H1 (cell line): Measurements from ENCODE around the gene THBD. TPM values are rescaled to one million over a fixed set of nuclear protein-coding genes. Genes with fewer than 3 reads are reported as not detected.

Source experiments
- CTCF ChIA-PET: fragments of 300-600 bp; sonication (Branson Sonifier 250); formaldehyde crosslinking; loops from one replicate; lab custom pipeline; 2021; ENCODE audit not compliant: partially characterized antibody; lab: Charles Lee
- POLR2A ChIA-PET: fragments of 300-600 bp; sonication (Branson Sonifier 250); formaldehyde crosslinking; loops from one replicate; lab custom pipeline; 2021; ENCODE audit warnings: inconsistent platforms; ENCODE audit not compliant: partially characterized antibody; lab: Charles Lee
- DNase-seq, 2 experiments: peaks; one replicate each; pipeline versions ENCODE4 v3.0.0 to v3.0.0-alpha.2; 2010 to 2022; ENCODE audit warnings: low spot score in 2 of 2, low read depth in 1 of 2, mixed read lengths in 1 of 2
- FAIRE-seq: peaks from 2 replicates; lab custom pipeline; 2011; peaks lifted over from hg19 to GRCh38; lab: Jason Lieb, UNC
- H2AFZ ChIP-seq: 2 replicates; pipeline ENCODE4 v1.8.1; 2012; ENCODE audit warnings: low read length, inconsistent platforms
- H2AK5ac ChIP-seq: 2 replicates; pipeline ENCODE4 v1.6.1; 2013; ENCODE audit warnings: low read depth, low read length
- H2BK120ac ChIP-seq: replicated peaks from 2 replicates; pipeline ENCODE3; 2013; ENCODE audit warnings: low read depth, low read length, inconsistent platforms
- H2BK12ac ChIP-seq: 2 replicates; pipeline ENCODE4 v1.6.1; 2013; ENCODE audit warnings: low read depth, low read length
- H2BK15ac ChIP-seq: 2 replicates; pipeline ENCODE4 v1.6.1; 2013; ENCODE audit warnings: low read length
- H2BK20ac ChIP-seq: 2 replicates; pipeline ENCODE4 v1.6.1; 2013; ENCODE audit warnings: low read length
- H2BK5ac ChIP-seq: 2 replicates; pipeline ENCODE4 v1.6.1; 2013; ENCODE audit warnings: low read depth, low read length
- H3K14ac ChIP-seq: 2 replicates; pipeline ENCODE4 v1.6.1; 2013; ENCODE audit warnings: inconsistent platforms; ENCODE audit not compliant: insufficient read length
- H3K18ac ChIP-seq: 2 replicates; pipeline ENCODE4 v1.6.1; 2013; ENCODE audit warnings: low read length; ENCODE audit errors: extremely low read depth
- H3K23ac ChIP-seq: 2 replicates; pipeline ENCODE4 v1.6.1; 2013; ENCODE audit warnings: inconsistent platforms; ENCODE audit not compliant: insufficient read length
- H3K23me2 ChIP-seq: 2 replicates; pipeline ENCODE4 v1.6.1; 2013; ENCODE audit warnings: low read depth, low read length
- H3K27ac ChIP-seq: 2 replicates; pipeline ENCODE4 v1.6.1; 2011; ENCODE audit warnings: low read depth, low read length, inconsistent platforms
- H3K27me3 ChIP-seq, 4 experiments: replicated peaks in 1 of 4; 1 replicate in 1 of 4; 2 replicates in 3 of 4; pipeline versions ENCODE4 v1.6.1 to v1.8.1; 2011 to 2013; ENCODE audit warnings: low read length in 3 of 4, mild to moderate bottlenecking in 3 of 4, inconsistent platforms in 2 of 4, mixed read lengths in 2 of 4, moderate library complexity in 1 of 4; ENCODE audit not compliant: control insufficient read depth in 3 of 4, insufficient read depth in 3 of 4; ENCODE audit errors: extremely low read depth in 1 of 4
- H3K36me3 ChIP-seq, 4 experiments: 2 replicates each; pipeline versions ENCODE4 v1.6.1 to v1.8.1; 2011 to 2013; ENCODE audit warnings: mild to moderate bottlenecking in 4 of 4, low read length in 3 of 4, moderate library complexity in 2 of 4, control low read depth in 1 of 4, inconsistent platforms in 1 of 4; ENCODE audit not compliant: insufficient read depth in 4 of 4, control insufficient read depth in 2 of 4
- H3K4ac ChIP-seq: replicated peaks from 2 replicates; pipeline ENCODE3; 2013; ENCODE audit warnings: low read length, low read depth, mixed read lengths, inconsistent platforms; ENCODE audit not compliant: insufficient read length
- H3K4me1 ChIP-seq, 4 experiments: replicated peaks in 1 of 4; 1 replicate in 1 of 4; 2 replicates in 3 of 4; pipeline versions ENCODE4 v1.6.1 to v1.8.1; 2011 to 2013; ENCODE audit warnings: low read length in 3 of 4, inconsistent platforms in 2 of 4, mixed read lengths in 1 of 4; ENCODE audit not compliant: insufficient read depth in 4 of 4, control insufficient read depth in 3 of 4
- H3K4me2 ChIP-seq, 2 experiments: 2 replicates each; pipeline versions ENCODE4 v1.6.1 to v1.8.1; 2011 to 2013; ENCODE audit warnings: low read depth in 2 of 2, low read length in 2 of 2, control low read depth in 1 of 2, inconsistent platforms in 1 of 2, mild to moderate bottlenecking in 1 of 2; ENCODE audit not compliant: insufficient read depth in 1 of 2
- H3K4me3 ChIP-seq, 4 experiments: fragments of 200-600, 300-600 bp in 1 of 4; sonication (generic), shearing (Covaris generic), sonication (Bioruptor Twin) in 1 of 4; 2 replicates each; pipeline versions ENCODE4 v1.5.1 to v1.8.1; 2011 to 2016; ENCODE audit warnings: low read length in 4 of 4, low read depth in 3 of 4, control low read depth in 2 of 4, inconsistent platforms in 2 of 4, mild to moderate bottlenecking in 2 of 4, mixed read lengths in 1 of 4, moderate library complexity in 1 of 4; ENCODE audit not compliant: insufficient read depth in 2 of 4; ENCODE audit errors: extremely low read depth in 1 of 4
- H3K56ac ChIP-seq: replicated peaks from 2 replicates; pipeline ENCODE3; 2013; ENCODE audit warnings: low read depth, mild to moderate bottlenecking, mixed read lengths, low read length, inconsistent platforms; ENCODE audit not compliant: insufficient read length
- H3K79me1 ChIP-seq: 2 replicates; pipeline ENCODE4 v1.6.1; 2013; ENCODE audit warnings: low read depth, low read length, control low read depth
- H3K79me2 ChIP-seq, 2 experiments: 2 replicates each; pipeline versions ENCODE4 v1.6.1 to v1.8.1; 2012 to 2013; ENCODE audit warnings: low read length in 2 of 2, mild to moderate bottlenecking in 2 of 2, inconsistent platforms in 1 of 2; ENCODE audit not compliant: insufficient read depth in 2 of 2, control insufficient read depth in 1 of 2
- H3K9ac ChIP-seq, 4 experiments: replicated peaks in 1 of 4; 1 replicate in 1 of 4; 2 replicates in 3 of 4; pipeline versions ENCODE4 v1.6.1 to v1.8.1; 2011 to 2013; ENCODE audit warnings: low read depth in 3 of 4, low read length in 3 of 4, control low read depth in 2 of 4, mild to moderate bottlenecking in 2 of 4, moderate library complexity in 2 of 4, inconsistent platforms in 1 of 4; ENCODE audit errors: extremely low read depth in 1 of 4
- H3K9me3 ChIP-seq, 2 experiments: 2 replicates each; pipeline versions ENCODE4 v1.6.1 to v1.8.1; 2012 to 2013; ENCODE audit warnings: mild to moderate bottlenecking in 2 of 2, moderate library complexity in 2 of 2, control low read depth in 1 of 2, inconsistent platforms in 1 of 2, low read depth in 1 of 2, low read length in 1 of 2, mixed read lengths in 1 of 2; ENCODE audit not compliant: insufficient read depth in 2 of 2
- H4K20me1 ChIP-seq, 2 experiments: replicated peaks in 1 of 2; 2 replicates each; pipeline versions ENCODE3 to v1.8.1; 2011 to 2013; ENCODE audit warnings: inconsistent platforms in 2 of 2, low read length in 2 of 2, mild to moderate bottlenecking in 1 of 2; ENCODE audit not compliant: insufficient read depth in 2 of 2, control insufficient read depth in 1 of 2
- H4K5ac ChIP-seq: 2 replicates; pipeline ENCODE4 v1.6.1; 2013; ENCODE audit warnings: low read length, low read depth, mixed read lengths, inconsistent platforms; ENCODE audit not compliant: insufficient read length
- H4K8ac ChIP-seq: 2 replicates; pipeline ENCODE4 v1.8.0; 2013; ENCODE audit warnings: mild to moderate bottlenecking, moderate library complexity, low read length, inconsistent platforms; ENCODE audit not compliant: insufficient read depth; ENCODE audit errors: extremely low read depth
- H4K91ac ChIP-seq: replicated peaks from 2 replicates; pipeline ENCODE3; 2013; ENCODE audit warnings: low read length, mixed read lengths, inconsistent platforms; ENCODE audit not compliant: insufficient read length
- CBX8 ChIP-seq: fragments of 300-800, 300-1000 bp; sonication (generic); IDR thresholded peaks from 2 replicates; pipeline ENCODE4 v1.7.1; 2016; ENCODE audit warnings: low read depth, low read length, borderline replicate concordance
- NANOG ChIP-seq: IDR thresholded peaks from 2 replicates; pipeline ENCODE4 v1.6.1; 2011; ENCODE audit warnings: low read length, low read depth, mild to moderate bottlenecking, inconsistent platforms; ENCODE audit not compliant: insufficient read depth, poor library complexity, severe bottlenecking
- PHF8 ChIP-seq: fragments of 200-600 bp; sonication (generic); conservative IDR thresholded peaks from 2 replicates; pipeline ENCODE4 v1.7.1; 2012; ENCODE audit warnings: low read depth, mild to moderate bottlenecking, inconsistent platforms, low read length, moderate library complexity
- WGBS, 2 experiments: shearing (Covaris generic) in 1 of 2; methylation state at CpG; one replicate each; pipeline versions ENCODE4 v1.1.6 to v1.1.7; 2013 to 2015; ENCODE audit warnings: low lambda C conversion rate in 2 of 2, mixed read lengths in 2 of 2, inconsistent platforms in 1 of 2, low coverage in 1 of 2, missing lambda C conversion rate in 1 of 2; ENCODE audit not compliant: insufficient replicate concordance in 2 of 2, insufficient coverage in 1 of 2, insufficient read length in 1 of 2; ENCODE audit errors: extremely low coverage in 1 of 2, missing lambda C conversion rate in 1 of 2; 5-methylcytosine and 5-hydroxymethylcytosine counted together
- polyA plus RNA-seq, 7 experiments: library from polyadenylated mRNA; depleted of rRNA in 3 of 7; stranded (reverse) in 5 of 7; unstranded in 2 of 7; fragments of >200 nt in 5 of 7; fragments of 200-250 nt in 2 of 7; gene quantifications; 1 replicate in 5 of 7; 2 replicates in 1 of 7; 4 replicates in 1 of 7; pipeline versions ENCODE4 v1.2.1 to v1.2.3, GENCODE V29; 2011 to 2013; ENCODE audit warnings: missing spikeins in 2 of 7, mixed read lengths in 2 of 7
- total RNA-seq: library from RNA; stranded (reverse); fragmentation: NEBNext Ultra II Directional; extraction: Animal tissue kit (Norgen Biotek cat#: 25700); gene quantifications from 2 replicates; pipeline ENCODE4 v1.2.1, GENCODE V29; 2021
- TF ChIP-seq, protein P1 (sequence below), 3 experiments: IDR thresholded peaks; 1 replicate in 2 of 3; 2 replicates in 1 of 3; pipeline versions ENCODE4 v1.5.1 to v1.6.1; 2011; ENCODE audit warnings: low read length in 3 of 3, mild to moderate bottlenecking in 3 of 3, inconsistent platforms in 2 of 3, low read depth in 1 of 3, moderate library complexity in 1 of 3; ENCODE audit not compliant: insufficient read depth in 1 of 3; ENCODE audit errors: control extremely low read depth in 1 of 3
- TF ChIP-seq, protein P2 (sequence below): IDR thresholded peaks from 2 replicates; pipeline ENCODE4 v1.6.1; 2012; ENCODE audit warnings: inconsistent platforms
- TF ChIP-seq, protein P3 (sequence below): IDR thresholded peaks from 2 replicates; pipeline ENCODE4 v1.6.1; 2011; ENCODE audit warnings: low read length, improper control_type of control experiment

Gene THBD
- total and polyA plus RNA-seq, 2 of the 8 experiments (the other 6 are each of a cell fraction or from before 2014, with no cell fraction given): 0.21 to 0.43 TPM

DNA sequence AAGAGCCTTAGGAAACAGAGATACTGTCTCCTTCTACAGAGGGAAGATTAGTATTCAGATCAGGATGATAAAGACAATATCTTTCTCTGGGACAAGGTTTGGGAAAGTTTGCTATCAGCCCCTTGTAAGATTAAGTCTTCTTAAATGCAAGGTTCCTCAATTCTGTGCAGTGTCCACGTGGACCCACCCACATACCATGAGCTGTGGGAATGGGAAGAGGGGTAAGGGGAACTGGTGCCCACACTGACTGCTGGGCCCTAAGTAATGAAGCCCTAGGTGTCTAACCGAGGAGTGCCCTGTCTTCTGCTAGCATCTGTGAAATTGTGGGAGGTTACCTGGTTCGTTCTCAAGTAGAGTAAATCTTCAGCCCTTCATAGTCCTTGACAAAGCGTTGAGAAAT, 20.1 kb downstream of the THBD start:
- no peak overlapping the region for H2BK12ac ChIP-seq
- H3K23me2 ChIP-seq: no peaks in the 10 kb centered on the region
- H3K18ac ChIP-seq: no peak overlapping the region
- TF ChIP-seq CBX8 (no peak), NANOG (no peak), PHF8 (no peak)
- TF ChIP-seq, protein P1, sequence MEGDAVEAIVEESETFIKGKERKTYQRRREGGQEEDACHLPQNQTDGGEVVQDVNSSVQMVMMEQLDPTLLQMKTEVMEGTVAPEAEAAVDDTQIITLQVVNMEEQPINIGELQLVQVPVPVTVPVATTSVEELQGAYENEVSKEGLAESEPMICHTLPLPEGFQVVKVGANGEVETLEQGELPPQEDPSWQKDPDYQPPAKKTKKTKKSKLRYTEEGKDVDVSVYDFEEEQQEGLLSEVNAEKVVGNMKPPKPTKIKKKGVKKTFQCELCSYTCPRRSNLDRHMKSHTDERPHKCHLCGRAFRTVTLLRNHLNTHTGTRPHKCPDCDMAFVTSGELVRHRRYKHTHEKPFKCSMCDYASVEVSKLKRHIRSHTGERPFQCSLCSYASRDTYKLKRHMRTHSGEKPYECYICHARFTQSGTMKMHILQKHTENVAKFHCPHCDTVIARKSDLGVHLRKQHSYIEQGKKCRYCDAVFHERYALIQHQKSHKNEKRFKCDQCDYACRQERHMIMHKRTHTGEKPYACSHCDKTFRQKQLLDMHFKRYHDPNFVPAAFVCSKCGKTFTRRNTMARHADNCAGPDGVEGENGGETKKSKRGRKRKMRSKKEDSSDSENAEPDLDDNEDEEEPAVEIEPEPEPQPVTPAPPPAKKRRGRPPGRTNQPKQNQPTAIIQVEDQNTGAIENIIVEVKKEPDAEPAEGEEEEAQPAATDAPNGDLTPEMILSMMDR (IDR thresholded peaks at IDR 0.05; ENCODE audit: control extremely low read depth in 1 of 3, insufficient read depth in 1 of 3, low read depth in 1 of 3, low read length in 3 of 3): no peak
- TF ChIP-seq, protein P2, sequence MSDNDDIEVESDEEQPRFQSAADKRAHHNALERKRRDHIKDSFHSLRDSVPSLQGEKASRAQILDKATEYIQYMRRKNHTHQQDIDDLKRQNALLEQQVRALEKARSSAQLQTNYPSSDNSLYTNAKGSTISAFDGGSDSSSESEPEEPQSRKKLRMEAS: no peak
- TF ChIP-seq, protein P3, sequence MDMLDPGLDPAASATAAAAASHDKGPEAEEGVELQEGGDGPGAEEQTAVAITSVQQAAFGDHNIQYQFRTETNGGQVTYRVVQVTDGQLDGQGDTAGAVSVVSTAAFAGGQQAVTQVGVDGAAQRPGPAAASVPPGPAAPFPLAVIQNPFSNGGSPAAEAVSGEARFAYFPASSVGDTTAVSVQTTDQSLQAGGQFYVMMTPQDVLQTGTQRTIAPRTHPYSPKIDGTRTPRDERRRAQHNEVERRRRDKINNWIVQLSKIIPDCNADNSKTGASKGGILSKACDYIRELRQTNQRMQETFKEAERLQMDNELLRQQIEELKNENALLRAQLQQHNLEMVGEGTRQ: no peak
- TF ChIP-seq, all 59 proteins: peak for 0
- H3K4ac ChIP-seq: no peak overlapping the region
- no peak overlapping the region for H4K5ac ChIP-seq
- H4K20me1 ChIP-seq: no peaks in the 10 kb centered on the region
- DNase-seq (no peak), FAIRE-seq (no peak)
- no peak overlapping the region for H3K23ac ChIP-seq
- H3K14ac ChIP-seq: no peak overlapping the region
- ChIA-PET POLR2A (no interaction called here), CTCF (interaction anchor here (0.6 to 1.2 kb wide), 4 partner anchors 19 to 339 kb away, joined by 3 to 4 read pairs (median 4); no protein-coding TSS in a partner anchor)
- H3K27me3 ChIP-seq: peaks cover 0 to 17% (median 15%) of the 10 kb centered on the region in 4 experiments; a peak in 6 of 7 replicates
- H4K91ac ChIP-seq: no peak overlapping the region
- H3K79me2 ChIP-seq: no peaks in the 10 kb centered on the region
- no peak overlapping the region for H3K27ac ChIP-seq
- H3K4me1 ChIP-seq: no peaks in the 10 kb centered on the region
- H4K8ac ChIP-seq: no peak overlapping the region
- no peak overlapping the region for H2AK5ac ChIP-seq
- H3K79me1 ChIP-seq: no peaks in the 10 kb centered on the region
- no peak overlapping the region for H3K56ac ChIP-seq
- H2BK20ac ChIP-seq: no peak overlapping the region
- no peak overlapping the region for H2BK120ac ChIP-seq
- H2AFZ ChIP-seq: no peak overlapping the region
- H2BK5ac ChIP-seq: no peak overlapping the region
- WGBS, 2 experiments: 91% methylated on average over 4 of the region's 4 CpGs; no CpG with 5 or more reads in 1 of the 2 experiments
- no peak overlapping the region for H3K4me2 ChIP-seq
- no peaks in the 10 kb centered on the region for H3K9me3 ChIP-seq
- peak overlapping the region; percentile 53; the same call in 1 of the 2 replicates for H2BK15ac ChIP-seq
- no peak overlapping the region for H3K9ac ChIP-seq
- no peaks in the 10 kb centered on the region for H3K36me3 ChIP-seq
- H3K4me3 ChIP-seq: no peak overlapping the region
